SK-N-SH (cell line): ENCODE measurements around the gene MTMR11. TPM values are rescaled to one million over a fixed set of nuclear protein-coding genes. Genes with fewer than 3 reads are reported as not detected.
A peak's percentile ranks its signal among the peaks of the same experiment; 100 is the strongest.

Source experiments
- CTCF ChIA-PET: fragments of 300-600, 350-600 bp; formaldehyde crosslinking; extraction: SDS; loops from one replicate; lab custom pipeline; 2021; lab: Yijun Ruan, JAX
- POLR2A ChIA-PET: fragments of 350-600 bp; sonication (Branson Sonifier 250); formaldehyde crosslinking; extraction: SDS; loops from one replicate; lab custom pipeline; 2020; ENCODE audit warnings: antibody characterized with exemption, inconsistent platforms; lab: Yijun Ruan, JAX
- DNase-seq: peaks from one replicate; pipeline ENCODE4 v3.0.0; 2012
- H2AFZ ChIP-seq: fragments of 200-600 bp; sonication (generic); 2 replicates; pipeline ENCODE4 v1.8.1; 2016; ENCODE audit warnings: antibody characterized with exemption, mild to moderate bottlenecking, low read depth
- H3F3A ChIP-seq: fragments of 200-600 bp; sonication (generic); replicated peaks from 2 replicates; pipeline ENCODE3; 2016; ENCODE audit warnings: antibody characterized with exemption, mild to moderate bottlenecking; ENCODE audit not compliant: insufficient read depth
- H3K27ac ChIP-seq, 2 experiments: fragments of 200-500 bp in 1 of 2; fragments of 200-600 bp in 1 of 2; sonication (Bioruptor generic) in 1 of 2; sonication (generic), shearing (Covaris generic) in 1 of 2; 2 replicates each; pipeline versions ENCODE4 v1.5.1 to v1.6.1; 2014 to 2016; ENCODE audit warnings: low read depth in 2 of 2, inconsistent platforms in 1 of 2, low read length in 1 of 2, mild to moderate bottlenecking in 1 of 2, mixed read lengths in 1 of 2
- H3K27me3 ChIP-seq: fragments of 200-600 bp; sonication (generic), shearing (Covaris generic); 2 replicates; pipeline ENCODE4 v1.6.1; 2016; ENCODE audit warnings: mixed run types; ENCODE audit not compliant: insufficient read depth
- H3K36me3 ChIP-seq, 2 experiments: fragments of 200-500 bp in 1 of 2; fragments of 200-600 bp in 1 of 2; sonication (Bioruptor generic) in 1 of 2; sonication (generic) in 1 of 2; replicated peaks in 1 of 2; 2 replicates each; pipeline versions ENCODE3 to v1.5.1; 2014 to 2016; ENCODE audit warnings: low read length in 1 of 2, mild to moderate bottlenecking in 1 of 2; ENCODE audit not compliant: insufficient read depth in 2 of 2, control insufficient read depth in 1 of 2
- H3K4me1 ChIP-seq, 2 experiments: fragments of 200-500 bp in 1 of 2; fragments of 200-600 bp in 1 of 2; sonication (Bioruptor generic) in 1 of 2; sonication (generic), shearing (Covaris generic) in 1 of 2; 2 replicates each; pipeline versions ENCODE4 v1.5.1 to v1.6.1; 2014 to 2016; ENCODE audit warnings: low read depth in 1 of 2, low read length in 1 of 2, mixed run types in 1 of 2; ENCODE audit not compliant: insufficient read depth in 2 of 2, control insufficient read depth in 1 of 2
- H3K4me2 ChIP-seq: fragments of 200-600 bp; sonication (generic), shearing (Covaris generic); 2 replicates; pipeline ENCODE4 v1.6.1; 2017; ENCODE audit warnings: mixed run types
- H3K4me3 ChIP-seq, 2 experiments: fragments of 200-500 bp in 1 of 2; fragments of 200-600 bp in 1 of 2; sonication (Bioruptor generic) in 1 of 2; sonication (generic), shearing (Covaris generic) in 1 of 2; 2 replicates each; pipeline versions ENCODE4 v1.5.1 to v1.8.1; 2014 to 2016; ENCODE audit warnings: low read depth in 2 of 2, inconsistent platforms in 1 of 2, low read length in 1 of 2, mild to moderate bottlenecking in 1 of 2, mixed read lengths in 1 of 2, moderate library complexity in 1 of 2
- H3K79me2 ChIP-seq: fragments of 200-600 bp; sonication (generic); 2 replicates; pipeline ENCODE4 v1.8.1; 2017; ENCODE audit warnings: mild to moderate bottlenecking; ENCODE audit not compliant: insufficient read depth
- H3K9ac ChIP-seq: fragments of 200-600 bp; sonication (generic); 2 replicates; pipeline ENCODE4 v1.6.1; 2017; ENCODE audit warnings: mixed run types
- H3K9me2 ChIP-seq: fragments of 200-600 bp; sonication (generic); 2 replicates; pipeline ENCODE4 v1.6.1; 2017; ENCODE audit warnings: mixed run types
- H3K9me3 ChIP-seq: fragments of 200-600 bp; sonication (generic); 2 replicates; pipeline ENCODE4 v1.6.1; 2017; ENCODE audit warnings: mixed run types, mild to moderate bottlenecking, moderate library complexity
- H4K20me1 ChIP-seq: fragments of 200-600 bp; sonication (generic); 2 replicates; pipeline ENCODE4 v1.6.1; 2017; ENCODE audit warnings: mild to moderate bottlenecking, mixed run types; ENCODE audit not compliant: insufficient read depth
- CHD2 ChIP-seq: fragments of 150-350 bp; IDR thresholded peaks from 2 replicates; pipeline ENCODE4 v1.6.1; 2018; ENCODE audit warnings: low read length; ENCODE audit not compliant: partially characterized antibody
- CTCF ChIP-seq: fragments of 200-600 bp; sonication (generic); IDR thresholded peaks from 2 replicates; pipeline ENCODE4 v1.6.1; 2017; ENCODE audit warnings: antibody characterized with exemption, mild to moderate bottlenecking, moderate library complexity
- ELF1 ChIP-seq: IDR thresholded peaks from 2 replicates; pipeline ENCODE4 v1.4.0; 2012
- EP300 ChIP-seq, 2 experiments: IDR thresholded peaks; 2 replicates each; pipeline versions ENCODE4 v1.4.0 to v1.6.1; 2012; ENCODE audit warnings: borderline replicate concordance in 1 of 2, low read depth in 1 of 2, low read length in 1 of 2
- EZH2phosphoT487 ChIP-seq: fragments of 200-600 bp; sonication (generic); IDR thresholded peaks from 2 replicates; pipeline ENCODE4 v1.6.1; 2017; ENCODE audit warnings: low read depth, mixed run types, mild to moderate bottlenecking, antibody characterized with exemption, moderate library complexity, borderline replicate concordance
- FOXJ3 ChIP-seq: sonication (generic); formaldehyde crosslinking; IDR thresholded peaks from 2 replicates; pipeline ENCODE4 v1.5.1; 2020; ENCODE audit warnings: mild to moderate bottlenecking, missing genetic modification reagents
- FOXM1 ChIP-seq: IDR thresholded peaks from 2 replicates; pipeline ENCODE4 v1.4.0; 2012; ENCODE audit warnings: low read depth, mild to moderate bottlenecking
- GABPA ChIP-seq: IDR thresholded peaks from 2 replicates; pipeline ENCODE4 v1.4.0; 2012; ENCODE audit warnings: low read depth, mild to moderate bottlenecking
- JUND ChIP-seq: IDR thresholded peaks from 2 replicates; pipeline ENCODE4 v1.4.0; 2012
- MXI1 ChIP-seq: IDR thresholded peaks from 2 replicates; pipeline ENCODE4 v1.6.1; 2012; ENCODE audit warnings: mild to moderate bottlenecking, low read depth, low read length, improper control_type of control experiment
- POLR2AphosphoS5 ChIP-seq: IDR thresholded peaks from 2 replicates; pipeline ENCODE4 v1.6.1; 2012; ENCODE audit warnings: low read depth, low read length
- RAD21 ChIP-seq: IDR thresholded peaks from 2 replicates; pipeline ENCODE4 v1.6.1; 2012; ENCODE audit warnings: mild to moderate bottlenecking, low read length
- RCOR1 ChIP-seq: fragments of 150-350 bp; IDR thresholded peaks from 2 replicates; pipeline ENCODE4 v1.6.1; 2017; ENCODE audit warnings: antibody characterized with exemption, low read length
- RFX5 ChIP-seq: IDR thresholded peaks from 2 replicates; pipeline ENCODE4 v1.6.1; 2012; ENCODE audit warnings: mild to moderate bottlenecking, improper control_type of control experiment, low read length
- SIN3A ChIP-seq: IDR thresholded peaks from 2 replicates; pipeline ENCODE4 v1.6.1; 2012; ENCODE audit warnings: low read depth, mild to moderate bottlenecking, low read length, moderate library complexity, borderline replicate concordance
- TAF1 ChIP-seq: IDR thresholded peaks from 2 replicates; pipeline ENCODE4 v1.6.1; 2012; ENCODE audit warnings: low read depth, mild to moderate bottlenecking, low read length, moderate library complexity, borderline replicate concordance
- TEAD4 ChIP-seq: IDR thresholded peaks from 2 replicates; pipeline ENCODE4 v1.4.0; 2012; ENCODE audit warnings: mild to moderate bottlenecking, borderline replicate concordance; ENCODE audit not compliant: insufficient read depth
- YY1 ChIP-seq: IDR thresholded peaks from 2 replicates; pipeline ENCODE4 v1.4.0; 2012; ENCODE audit warnings: low read depth, mild to moderate bottlenecking
- WGBS: methylation state at CpG from one replicate; pipeline ENCODE4 v1.1.6; 2017; ENCODE audit warnings: low lambda C conversion rate; 5-methylcytosine and 5-hydroxymethylcytosine counted together
- polyA plus RNA-seq, 3 experiments: library from polyadenylated mRNA; depleted of rRNA; stranded (reverse); fragments of >200 nt; gene quantifications; 2 replicates each; pipeline ENCODE4 v1.2.3, GENCODE V29; 2012
- TF ChIP-seq, protein P1 (sequence below): IDR thresholded peaks from 2 replicates; pipeline ENCODE4 v1.6.1; 2012; ENCODE audit warnings: mild to moderate bottlenecking, low read depth, low read length, moderate library complexity

MTMR11 gene
- polyA plus RNA-seq, 1 of the 3 experiments (the other 2 are of a cell fraction) = 9.4 TPM

DNA sequence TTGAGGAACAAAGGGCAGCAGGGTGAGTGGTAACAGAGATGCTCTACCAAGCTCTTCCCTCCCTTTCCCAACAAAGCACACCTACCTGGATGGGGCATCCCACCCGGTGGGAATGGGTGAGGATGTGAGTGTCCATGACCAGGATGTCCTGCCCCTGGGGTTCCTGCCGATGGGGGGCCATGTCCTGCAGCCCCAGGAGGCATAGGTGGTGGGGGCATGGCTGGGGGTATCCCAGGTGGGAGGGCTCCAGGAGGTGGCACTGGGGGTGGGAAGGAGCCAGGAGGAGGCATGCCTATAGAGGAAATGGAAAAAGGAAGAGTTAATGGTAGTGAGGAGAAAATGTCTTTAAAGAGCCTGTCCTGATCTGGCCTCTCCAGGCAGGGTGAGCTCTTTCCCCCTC lies 10.9 kb downstream of the MTMR11 start:
- Histone ChIP-seq H3K9me3 (no peaks in the 10 kb centered on the region), H4K20me1 (peaks cover 10% of the 10 kb centered on the region; the same call in 1 of the 2 replicates), H3K79me2 (peaks cover 38% of the 10 kb centered on the region), H3K36me3 (peaks cover 35 to 50% of the 10 kb centered on the region in 2 experiments), H3K27ac (no peak overlapping the region), H3K4me1 (peaks cover 14 to 26% of the 10 kb centered on the region in 2 experiments), H3K9ac (no peak overlapping the region), H3F3A (peaks cover 15% of the 10 kb centered on the region), H2AFZ (no peak overlapping the region), H3K9me2 (no peaks in the 10 kb centered on the region), H3K4me2 (peak overlapping the region; percentile 80), H3K4me3 (peak overlapping the region; percentile 92 to 95; a peak in 3 of 4 replicates), H3K27me3 (no peaks in the 10 kb centered on the region)
- no peak for DNase-seq
- ChIA-PET POLR2A (interaction anchor here (1.8 kb wide), 1 partner anchor 38 kb away, joined by 4 read pairs; a partner anchor contains a TSS), CTCF (no interaction called here)
- 46% methylated on average over 2 of the region's 2 CpGs for WGBS
- no peak for TF ChIP-seq MXI1
- no peak for TF ChIP-seq EZH2phosphoT487
- no peak for TF ChIP-seq GABPA
- TF ChIP-seq YY1 = no peak
- TF ChIP-seq JUND = no peak
- TF ChIP-seq RCOR1 = no peak
- no peak for TF ChIP-seq TEAD4
- no peak for TF ChIP-seq TAF1
- no peak for TF ChIP-seq CHD2
- no peak for TF ChIP-seq ELF1
- TF ChIP-seq RFX5 = no peak
- TF ChIP-seq CTCF = no peak
- TF ChIP-seq, protein P1, sequence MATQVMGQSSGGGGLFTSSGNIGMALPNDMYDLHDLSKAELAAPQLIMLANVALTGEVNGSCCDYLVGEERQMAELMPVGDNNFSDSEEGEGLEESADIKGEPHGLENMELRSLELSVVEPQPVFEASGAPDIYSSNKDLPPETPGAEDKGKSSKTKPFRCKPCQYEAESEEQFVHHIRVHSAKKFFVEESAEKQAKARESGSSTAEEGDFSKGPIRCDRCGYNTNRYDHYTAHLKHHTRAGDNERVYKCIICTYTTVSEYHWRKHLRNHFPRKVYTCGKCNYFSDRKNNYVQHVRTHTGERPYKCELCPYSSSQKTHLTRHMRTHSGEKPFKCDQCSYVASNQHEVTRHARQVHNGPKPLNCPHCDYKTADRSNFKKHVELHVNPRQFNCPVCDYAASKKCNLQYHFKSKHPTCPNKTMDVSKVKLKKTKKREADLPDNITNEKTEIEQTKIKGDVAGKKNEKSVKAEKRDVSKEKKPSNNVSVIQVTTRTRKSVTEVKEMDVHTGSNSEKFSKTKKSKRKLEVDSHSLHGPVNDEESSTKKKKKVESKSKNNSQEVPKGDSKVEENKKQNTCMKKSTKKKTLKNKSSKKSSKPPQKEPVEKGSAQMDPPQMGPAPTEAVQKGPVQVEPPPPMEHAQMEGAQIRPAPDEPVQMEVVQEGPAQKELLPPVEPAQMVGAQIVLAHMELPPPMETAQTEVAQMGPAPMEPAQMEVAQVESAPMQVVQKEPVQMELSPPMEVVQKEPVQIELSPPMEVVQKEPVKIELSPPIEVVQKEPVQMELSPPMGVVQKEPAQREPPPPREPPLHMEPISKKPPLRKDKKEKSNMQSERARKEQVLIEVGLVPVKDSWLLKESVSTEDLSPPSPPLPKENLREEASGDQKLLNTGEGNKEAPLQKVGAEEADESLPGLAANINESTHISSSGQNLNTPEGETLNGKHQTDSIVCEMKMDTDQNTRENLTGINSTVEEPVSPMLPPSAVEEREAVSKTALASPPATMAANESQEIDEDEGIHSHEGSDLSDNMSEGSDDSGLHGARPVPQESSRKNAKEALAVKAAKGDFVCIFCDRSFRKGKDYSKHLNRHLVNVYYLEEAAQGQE = no peak
- no peak for TF ChIP-seq SIN3A
- no peak for TF ChIP-seq POLR2AphosphoS5
- no peak for TF ChIP-seq EP300 (IDR thresholded peaks at IDR 0.05; ENCODE audit: borderline replicate concordance in 1 of 2, low read depth in 1 of 2, low read length in 1 of 2)
- TF ChIP-seq FOXM1 = no peak
- TF ChIP-seq FOXJ3 (CRISPR knock-in tag) = no peak
- TF ChIP-seq RAD21 = no peak
